ENCODE results near the gene LRP5. TPM values are rescaled to one million over a fixed set of nuclear protein-coding genes. Genes with fewer than 3 reads are reported as not detected.

The LRP5 gene
- total RNA-seq, 1 donor from 2014 or later: 20.2 TPM

GRCh38 chr11:68349461-68350249 is 37.3 kb downstream of the LRP5 start:
- Histone ChIP-seq H3K4me3 (ENCODE audit: insufficient read depth, low read depth, low read length) (no peak overlapping the region), H3K27ac (ENCODE audit: low read depth, low read length) (no peak overlapping the region), H3K36me3 (ENCODE audit: insufficient read depth, low read length) (no peaks in the 10 kb centered on the region), H3K9ac (ENCODE audit: low read length) (no peak overlapping the region), H3K79me2 (ENCODE audit: insufficient read depth, low read length) (peaks cover 59% of the 10 kb centered on the region), H3K4me2 (ENCODE audit: low read length) (no peak overlapping the region), H3K4me1 (ENCODE audit: insufficient read depth, low read length) (peaks cover 18% of the 10 kb centered on the region), H3K9me3 (ENCODE audit: insufficient read depth, low read depth, low read length) (no peaks in the 10 kb centered on the region), H4K20me1 (ENCODE audit: insufficient read depth, low read length) (peaks cover 25% of the 10 kb centered on the region), H2AFZ (ENCODE audit: low read depth, low read length) (no peak overlapping the region), H3K27me3 (ENCODE audit: insufficient read depth, low read length) (no peaks in the 10 kb centered on the region)
- TF ChIP-seq CTCF (IDR thresholded peaks at IDR 0.05; ENCODE audit: insufficient read depth, low read depth, low read length) (no peak), EZH2 (IDR thresholded peaks at IDR 0.05; ENCODE audit: insufficient read depth, low read length) (no peak)
- no peaks in the 10 kb centered on the region for H3K9me3 Mint-ChIP-seq (ENCODE audit: unreplicated experiment)
- DNase-seq (ENCODE audit: low read depth): no peak
- FAIRE-seq: no peak
- H3K4me3 Mint-ChIP-seq (ENCODE audit: unreplicated experiment): no peak overlapping the region
- peaks cover 4% of the 10 kb centered on the region for H3K4me1 Mint-ChIP-seq (ENCODE audit: low read depth, unreplicated experiment)
- no peaks in the 10 kb centered on the region for H3K27me3 Mint-ChIP-seq (ENCODE audit: low read depth, unreplicated experiment)
- H3K27ac Mint-ChIP-seq (ENCODE audit: unreplicated experiment): no peak overlapping the region
- peaks cover 12% of the 10 kb centered on the region for H3K36me3 Mint-ChIP-seq (ENCODE audit: low read depth, unreplicated experiment)

GRCh38 chr11:68350759-68351449 is 38.5 kb downstream of the LRP5 start:
- Mint-ChIP-seq H3K4me3 (ENCODE audit: unreplicated experiment) (no peak overlapping the region), H3K9me3 (ENCODE audit: unreplicated experiment) (no peaks in the 10 kb centered on the region), H3K27me3 (ENCODE audit: low read depth, unreplicated experiment) (no peaks in the 10 kb centered on the region), H3K4me1 (ENCODE audit: low read depth, unreplicated experiment) (peaks cover 4% of the 10 kb centered on the region), H3K36me3 (ENCODE audit: low read depth, unreplicated experiment) (peaks cover 12% of the 10 kb centered on the region), H3K27ac (ENCODE audit: unreplicated experiment) (no peak overlapping the region)
- no peak for DNase-seq (ENCODE audit: low read depth)
- Histone ChIP-seq H3K36me3 (ENCODE audit: insufficient read depth, low read length) (no peaks in the 10 kb centered on the region), H3K9ac (ENCODE audit: low read length) (no peak overlapping the region), H3K9me3 (ENCODE audit: insufficient read depth, low read depth, low read length) (no peaks in the 10 kb centered on the region), H3K79me2 (ENCODE audit: insufficient read depth, low read length) (peaks cover 50% of the 10 kb centered on the region), H4K20me1 (ENCODE audit: insufficient read depth, low read length) (peaks cover 19% of the 10 kb centered on the region), H3K4me1 (ENCODE audit: insufficient read depth, low read length) (peaks cover 25% of the 10 kb centered on the region), H3K4me3 (ENCODE audit: insufficient read depth, low read depth, low read length) (no peak overlapping the region), H3K27ac (ENCODE audit: low read depth, low read length) (no peak overlapping the region), H3K4me2 (ENCODE audit: low read length) (no peak overlapping the region), H2AFZ (ENCODE audit: low read depth, low read length) (no peak overlapping the region), H3K27me3 (ENCODE audit: insufficient read depth, low read length) (no peaks in the 10 kb centered on the region)
- TF ChIP-seq CTCF (IDR thresholded peaks at IDR 0.05; ENCODE audit: insufficient read depth, low read depth, low read length): no peak
- TF ChIP-seq EZH2 (IDR thresholded peaks at IDR 0.05; ENCODE audit: insufficient read depth, low read length): no peak
- FAIRE-seq: no peak

Measured in astrocyte (in vitro differentiated cells and primary cell).